SHP77 (cell line): ENCODE measurements around the gene POLD2.

Experiments used
- DNase-seq, 2 experiments: peaks; one replicate each; lab custom pipeline; 2025; lab: John Stamatoyannopoulos, UW

Gene POLD2

GRCh38 chr7:44064791-44065430 lies 58.4 kb downstream of the POLD2 start:
- peak in 1 of 2 experiments; percentile 71 for DNase-seq
